Activated CD8-positive, alpha-beta memory T cell treated with anti-CD3 and anti-CD28 coated beads, Interleukin-2, amount 10 ng/mL, durations not matched to agents 7 days and 5 days (primary cell): Measurements from ENCODE around the gene DDAH2. TPM values are rescaled to one million over a fixed set of nuclear protein-coding genes. Genes with fewer than 3 reads are reported as not detected.

Source experiments
- ATAC-seq: fragments of 150-1000 bp; cut with Tn5 transposase; one replicate; pipeline ENCODE4 v1.10.0; 2021; ENCODE audit warnings: moderate library complexity
- CTCF ChIA-PET: fragments of 350-600 bp; sonication (Branson Sonifier 250); formaldehyde crosslinking; loops from one replicate; lab custom pipeline; 2021; ENCODE audit warnings: antibody characterized with exemption; lab: Charles Lee
- DNase-seq: peaks from one replicate; pipeline ENCODE4 v3.0.0-alpha.2; 2020
- H3K27ac Mint-ChIP-seq: one replicate; pipeline ENCODE4 v1.8.0; 2021; ENCODE audit warnings: mild to moderate bottlenecking, mixed read lengths
- H3K27me3 Mint-ChIP-seq: one replicate; pipeline ENCODE4 v1.8.0; 2021; ENCODE audit warnings: mixed read lengths
- H3K36me3 Mint-ChIP-seq: one replicate; pipeline ENCODE4 v1.8.0; 2021; ENCODE audit warnings: mild to moderate bottlenecking, mixed read lengths
- H3K4me1 Mint-ChIP-seq: one replicate; pipeline ENCODE4 v1.8.0; 2021; ENCODE audit warnings: mixed read lengths
- H3K4me3 Mint-ChIP-seq: one replicate; pipeline ENCODE4 v1.8.0; 2021; ENCODE audit warnings: mild to moderate bottlenecking, moderate library complexity, mixed read lengths
- H3K9me3 Mint-ChIP-seq: one replicate; pipeline ENCODE4 v1.8.0; 2022; ENCODE audit warnings: low read depth, mixed read lengths
- total RNA-seq, 2 experiments: library from RNA; stranded (reverse); gene quantifications; one replicate each; pipeline ENCODE4 v1.2.3, GENCODE V29; 2021

The DDAH2 gene
- total RNA-seq, 2 experiments from 2014 or later: 13.6 to 23.4 TPM

DNA sequence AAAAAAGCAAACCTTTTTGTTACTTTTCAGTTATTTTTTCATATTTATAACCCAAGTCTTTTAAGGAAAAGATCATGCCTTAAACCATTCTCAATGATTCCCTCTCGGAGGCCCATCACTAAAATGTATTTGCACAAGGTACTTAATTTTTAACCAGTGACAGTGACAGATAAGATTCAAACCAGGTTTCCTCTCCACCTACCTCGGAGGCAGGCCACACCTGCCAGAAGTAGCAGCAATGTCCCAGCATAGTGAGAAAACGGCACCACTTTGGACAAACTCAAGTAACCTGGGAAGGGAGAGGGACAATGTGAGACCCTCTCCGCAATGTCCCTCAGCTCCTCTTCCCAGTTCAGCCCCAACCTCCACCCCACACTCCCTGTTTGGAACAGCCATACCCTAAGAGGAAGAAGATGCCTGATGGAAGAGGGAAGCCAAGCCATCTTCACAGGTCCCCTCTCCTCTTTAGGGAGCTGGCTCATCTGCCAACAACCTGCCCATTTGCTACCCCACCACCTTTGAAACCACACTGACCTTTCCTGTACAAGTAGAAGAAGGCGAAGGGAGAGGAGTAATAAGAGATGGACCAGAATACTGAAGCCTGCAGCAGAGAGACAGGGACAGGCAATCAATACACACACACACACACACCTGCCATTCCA, 28.2 kb downstream of the DDAH2 start:
- CTCF ChIA-PET: interaction anchor here (1.6 kb wide), 1 partner anchor 20 kb away, joined by 4 read pairs; the partner anchor contains the start of gene LY6G5C
- H3K4me3 Mint-ChIP-seq: peak overlapping the region; percentile 19
- peaks cover 25% of the 10 kb centered on the region for H3K36me3 Mint-ChIP-seq

DNA sequence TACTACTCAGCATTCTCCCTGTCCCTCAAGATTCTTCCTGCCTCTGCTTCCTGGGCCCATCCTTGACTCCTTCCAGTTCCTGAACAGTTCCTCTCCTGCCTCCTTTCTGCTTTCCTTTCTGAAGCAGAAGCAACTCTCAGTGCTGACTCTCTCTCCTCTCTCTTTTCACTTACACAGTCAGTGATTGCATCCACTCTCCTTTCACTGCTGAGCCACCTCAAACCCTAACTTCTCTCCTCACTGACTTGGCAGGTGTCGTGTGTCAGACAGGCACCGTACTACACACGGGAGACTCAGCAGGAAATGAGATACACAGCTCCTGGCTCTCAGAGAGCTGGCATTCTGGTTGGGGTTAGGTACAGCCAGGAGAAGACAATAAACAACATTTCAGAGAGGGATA, 31.5 kb downstream of the DDAH2 start:
- CTCF ChIA-PET: no interaction called here
- peaks cover 31% of the 10 kb centered on the region for H3K4me1 Mint-ChIP-seq
- no peaks in the 10 kb centered on the region for H3K9me3 Mint-ChIP-seq
- H3K4me3 Mint-ChIP-seq: no peak overlapping the region
- peaks cover 30% of the 10 kb centered on the region for H3K36me3 Mint-ChIP-seq
- no peak for DNase-seq
- no peaks in the 10 kb centered on the region for H3K27me3 Mint-ChIP-seq
- peak; percentile 37 for ATAC-seq
- H3K27ac Mint-ChIP-seq: peak overlapping the region; percentile 69

More for the DNA sequence above, 28.2 kb downstream of the DDAH2 start:
- peaks cover 39% of the 10 kb centered on the region for H3K4me1 Mint-ChIP-seq
- no peaks in the 10 kb centered on the region for H3K27me3 Mint-ChIP-seq
- ATAC-seq (no peak), DNase-seq (no peak)
- H3K9me3 Mint-ChIP-seq: no peaks in the 10 kb centered on the region
- peak overlapping the region; percentile 50 for H3K27ac Mint-ChIP-seq

DNA sequence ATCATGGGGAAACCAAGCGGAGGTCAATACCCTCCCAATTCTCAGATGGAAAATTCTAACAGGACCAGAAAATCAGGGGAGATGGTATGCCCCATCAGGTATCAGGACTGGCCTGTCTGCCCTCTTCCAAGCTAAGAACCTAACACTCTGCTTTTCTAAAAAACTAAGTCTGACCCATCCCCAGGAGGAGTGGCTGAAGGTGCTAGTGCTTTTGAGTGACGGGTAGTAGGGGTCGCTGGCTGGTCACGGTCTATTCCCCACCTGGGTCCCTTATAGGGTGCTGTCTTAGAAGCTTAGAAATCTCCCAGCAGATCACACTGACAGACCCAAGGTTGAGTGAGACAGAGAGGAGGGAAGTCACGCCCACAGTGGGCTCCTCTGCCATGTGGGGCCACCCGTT, 35.6 kb downstream of the DDAH2 start:
- Mint-ChIP-seq H3K27ac (no peak overlapping the region), H3K36me3 (peaks cover 28% of the 10 kb centered on the region), H3K4me3 (no peak overlapping the region), H3K9me3 (no peaks in the 10 kb centered on the region), H3K27me3 (no peaks in the 10 kb centered on the region), H3K4me1 (peaks cover 8% of the 10 kb centered on the region)
- no peak for DNase-seq
- no peak for ATAC-seq
- CTCF ChIA-PET: interaction anchor here (1.2 to 1.6 kb wide), 2 partner anchors 10 to 45 kb away, joined by 3 to 4 read pairs; partner anchors contain the start of gene ABHD16A

DNA sequence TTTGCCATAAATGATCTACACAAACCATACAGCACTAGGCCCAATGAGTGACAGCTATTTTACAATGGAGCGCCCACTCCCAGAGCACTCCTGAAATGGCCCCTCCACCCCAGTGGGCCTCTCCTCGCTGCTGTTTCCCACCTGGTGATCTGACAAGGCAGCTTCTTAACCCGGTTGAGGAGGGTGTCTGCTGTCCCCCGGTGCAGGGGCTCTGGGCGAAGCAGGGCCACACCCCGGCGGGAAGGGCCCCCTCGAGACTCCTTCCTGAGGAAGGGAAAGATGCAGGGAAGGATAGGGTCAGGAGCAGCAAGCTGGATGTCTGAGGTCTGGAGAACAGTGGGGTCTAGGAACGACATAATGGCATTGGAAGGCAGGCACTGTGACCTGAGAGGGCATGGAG, 36.2 kb downstream of the DDAH2 start:
- H3K36me3 Mint-ChIP-seq: peaks cover 26% of the 10 kb centered on the region
- no peak for DNase-seq
- H3K27ac Mint-ChIP-seq: no peak overlapping the region
- H3K9me3 Mint-ChIP-seq: no peaks in the 10 kb centered on the region
- no peak overlapping the region for H3K4me3 Mint-ChIP-seq
- peaks cover 6% of the 10 kb centered on the region for H3K4me1 Mint-ChIP-seq
- no peaks in the 10 kb centered on the region for H3K27me3 Mint-ChIP-seq
- ATAC-seq: no peak
- CTCF ChIA-PET: interaction anchor here (0.6 to 1.6 kb wide), 3 partner anchors 11 to 137 kb away, joined by 3 to 4 read pairs (median 3); partner anchors contain the start of gene ABHD16A

DNA sequence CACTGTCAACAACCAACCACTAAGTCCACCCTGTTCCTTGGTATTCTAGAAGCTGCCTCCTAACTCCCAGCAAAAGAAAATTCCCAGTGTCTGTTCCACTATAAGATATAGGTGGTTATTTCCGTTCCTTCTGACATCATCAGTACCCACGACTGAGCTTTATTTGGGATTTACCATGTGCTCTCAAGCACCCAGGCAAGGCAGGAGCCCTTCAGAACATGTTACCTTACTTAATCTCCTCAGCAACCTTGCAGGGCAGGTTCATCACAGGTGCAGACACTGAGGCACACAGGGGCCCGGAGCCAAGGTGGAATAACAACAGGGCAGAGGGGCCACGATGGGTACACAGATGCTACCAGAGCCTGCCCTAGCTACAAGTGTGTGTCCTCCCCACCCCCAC, 36.7 kb downstream of the DDAH2 start:
- CTCF ChIA-PET: interaction anchor here (0.6 to 1.5 kb wide), 2 partner anchors 19 to 138 kb away, joined by 3 read pairs; no protein-coding TSS in a partner anchor
- Mint-ChIP-seq H3K4me3 (no peak overlapping the region), H3K27me3 (no peaks in the 10 kb centered on the region), H3K27ac (no peak overlapping the region), H3K36me3 (peaks cover 25% of the 10 kb centered on the region), H3K9me3 (no peaks in the 10 kb centered on the region), H3K4me1 (peaks cover 1% of the 10 kb centered on the region)
- DNase-seq: no peak
- no peak for ATAC-seq

DNA sequence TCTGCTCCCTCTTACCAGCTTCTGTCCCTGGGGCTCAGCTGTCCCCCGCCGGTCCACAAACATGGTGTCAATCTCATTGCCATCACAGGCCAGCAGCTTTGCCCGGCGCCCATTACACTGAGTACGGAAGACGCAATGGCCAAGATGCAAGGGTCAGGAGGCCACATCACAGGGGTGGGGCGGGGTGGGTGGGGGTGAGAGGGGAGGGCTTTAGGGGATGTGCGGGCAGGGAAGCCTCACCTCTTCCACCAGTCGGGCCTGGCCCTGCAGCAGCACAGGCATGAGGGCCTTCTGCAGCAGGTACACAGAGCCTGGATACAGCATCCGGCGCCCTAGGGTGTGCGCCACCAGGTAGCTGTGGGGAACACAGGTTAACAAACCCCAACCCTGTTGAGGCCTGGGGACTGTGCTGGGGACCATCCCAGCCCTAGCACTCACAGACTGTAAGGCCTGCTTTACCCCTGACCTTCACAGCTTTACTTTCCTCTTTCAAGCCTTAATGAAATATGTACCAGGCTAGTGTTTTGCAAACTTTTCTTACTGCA, 37.5 kb downstream of the DDAH2 start:
- CTCF ChIA-PET: interaction anchor here (1.0 to 2.1 kb wide), 3 partner anchors 10 to 100 kb away, joined by 3 to 6 read pairs (median 4); partner anchors contain the start of gene LY6G5C
- Mint-ChIP-seq H3K4me1 (no peaks in the 10 kb centered on the region), H3K27me3 (no peaks in the 10 kb centered on the region), H3K27ac (no peak overlapping the region), H3K9me3 (no peaks in the 10 kb centered on the region), H3K4me3 (no peak overlapping the region), H3K36me3 (peaks cover 20% of the 10 kb centered on the region)
- ATAC-seq (no peak), DNase-seq (no peak)

DNA sequence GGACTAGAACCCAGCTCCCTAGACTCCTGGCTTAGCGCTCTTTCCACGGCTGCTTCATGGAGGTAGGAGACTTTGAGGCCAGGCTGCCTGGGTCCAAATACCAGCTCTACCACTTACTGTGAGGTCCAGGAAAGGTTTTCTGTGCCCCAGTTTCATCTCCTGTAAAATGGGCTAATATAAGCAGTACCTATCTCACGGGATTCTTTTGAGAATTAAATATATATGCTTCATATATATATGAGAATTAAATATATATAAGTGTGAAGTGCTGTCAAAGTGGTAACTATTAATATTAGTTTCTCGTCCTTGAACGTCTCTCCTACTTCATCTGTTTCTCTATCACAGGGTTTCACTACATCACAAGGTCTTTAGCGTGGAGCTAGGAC, 38.0 kb downstream of the DDAH2 start:
- CTCF ChIA-PET: interaction anchor here (1.0 to 2.1 kb wide), 2 partner anchors 10 to 100 kb away, joined by 4 to 6 read pairs; partner anchors contain the start of gene LY6G5C
- Mint-ChIP-seq H3K36me3 (peaks cover 18% of the 10 kb centered on the region), H3K9me3 (no peaks in the 10 kb centered on the region), H3K4me1 (no peaks in the 10 kb centered on the region), H3K4me3 (no peak overlapping the region), H3K27ac (no peak overlapping the region), H3K27me3 (no peaks in the 10 kb centered on the region)
- no peak for DNase-seq
- ATAC-seq: no peak

DNA sequence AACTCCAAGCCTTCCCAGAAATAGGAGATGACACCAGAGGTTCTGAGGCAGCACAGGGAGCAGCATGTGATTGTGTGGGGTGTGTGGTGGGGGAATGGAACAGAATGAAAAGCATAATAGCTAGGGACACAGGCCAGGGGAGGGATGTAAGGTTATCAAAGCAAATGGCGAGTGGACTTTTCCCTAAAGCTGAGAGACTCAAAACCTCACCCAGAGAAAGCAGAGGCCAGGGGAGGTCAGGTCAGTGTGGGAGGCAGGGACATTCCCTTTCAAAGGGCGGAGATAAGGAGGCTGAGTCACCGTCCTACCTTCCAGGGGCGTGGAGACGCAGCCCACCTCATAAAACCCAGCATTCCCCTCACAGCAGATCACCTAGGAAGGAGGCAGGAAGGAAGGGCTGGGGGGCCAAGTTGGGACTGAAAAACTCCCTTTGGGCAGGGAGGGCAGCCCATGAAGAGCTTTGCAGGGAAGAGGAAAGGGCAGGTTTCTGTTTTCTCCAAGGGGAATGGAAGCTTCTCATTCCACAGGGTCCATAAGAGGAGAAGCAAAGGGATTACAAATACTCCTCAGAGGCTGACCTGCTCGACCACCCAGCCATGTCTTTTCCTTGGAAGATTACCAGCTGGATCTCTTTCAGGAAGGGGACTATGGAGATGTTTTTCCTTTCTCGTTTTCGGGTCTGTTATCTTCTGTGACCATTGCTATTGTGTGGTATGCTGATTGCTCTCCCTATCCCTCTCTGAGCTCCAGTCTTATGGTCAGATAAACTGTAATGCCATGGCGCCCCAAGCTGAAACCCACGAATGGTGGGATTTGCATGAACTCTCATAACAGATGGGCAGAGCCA, 38.6 kb downstream of the DDAH2 start:
- no peaks in the 10 kb centered on the region for H3K27me3 Mint-ChIP-seq
- no peak for DNase-seq
- H3K36me3 Mint-ChIP-seq: peaks cover 18% of the 10 kb centered on the region
- H3K27ac Mint-ChIP-seq: no peak overlapping the region
- no peaks in the 10 kb centered on the region for H3K9me3 Mint-ChIP-seq
- no peak overlapping the region for H3K4me3 Mint-ChIP-seq
- CTCF ChIA-PET: interaction anchor here (1.0 to 2.1 kb wide), 3 partner anchors 9 to 101 kb away, joined by 3 to 6 read pairs (median 4); partner anchors contain the start of gene LY6G5C
- no peaks in the 10 kb centered on the region for H3K4me1 Mint-ChIP-seq
- ATAC-seq: no peak

DNA sequence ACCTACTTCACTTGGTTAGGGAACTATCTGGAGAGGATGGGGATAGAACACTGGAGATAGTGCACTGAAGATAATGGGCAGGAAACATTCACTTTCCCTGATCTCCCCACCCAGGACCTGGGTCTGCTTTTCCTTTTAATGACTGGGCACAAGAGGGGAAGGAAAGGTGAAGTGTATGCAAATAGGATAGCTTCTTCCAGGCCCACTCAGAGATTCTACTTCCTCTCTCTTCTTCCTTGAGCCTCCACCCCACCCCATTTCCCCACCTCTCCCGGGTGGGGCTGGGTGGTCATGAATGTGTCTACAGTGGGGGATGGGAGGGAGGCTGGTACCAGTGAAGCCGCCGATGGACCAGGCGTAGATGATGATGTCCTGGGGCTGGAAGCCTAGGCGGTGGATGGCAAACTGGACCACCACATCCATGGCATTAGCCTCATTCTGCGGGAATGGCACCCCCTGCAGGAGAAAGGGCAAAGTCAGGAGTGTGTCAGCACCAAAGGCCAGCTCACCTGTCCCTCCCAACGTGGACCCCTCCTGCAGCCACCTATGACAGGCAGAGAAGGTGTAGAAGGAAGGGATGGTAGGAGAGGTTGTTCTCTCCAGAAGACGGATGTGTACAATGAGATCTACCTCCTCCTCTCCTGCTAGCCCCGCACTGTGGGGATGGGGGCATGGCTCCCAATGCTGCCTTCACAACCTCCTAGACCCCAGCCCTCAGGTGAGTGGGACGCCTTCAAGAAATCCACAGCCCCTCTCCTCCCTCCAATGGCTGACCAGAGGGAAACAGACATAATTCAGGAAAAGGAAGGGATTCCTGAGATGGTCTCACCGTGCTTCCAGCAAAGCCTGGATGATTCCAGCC, 39.6 kb downstream of the DDAH2 start:
- H3K36me3 Mint-ChIP-seq: peaks cover 14% of the 10 kb centered on the region
- ATAC-seq (peak; percentile 53), DNase-seq (no peak)
- no peaks in the 10 kb centered on the region for H3K4me1 Mint-ChIP-seq
- no peaks in the 10 kb centered on the region for H3K9me3 Mint-ChIP-seq
- H3K27ac Mint-ChIP-seq: no peak overlapping the region
- CTCF ChIA-PET: interaction anchor here (1.4 to 2.1 kb wide), 2 partner anchors 8 to 67 kb away, joined by 3 to 6 read pairs; partner anchors contain the start of gene LY6G5C
- H3K27me3 Mint-ChIP-seq: no peaks in the 10 kb centered on the region
- no peak overlapping the region for H3K4me3 Mint-ChIP-seq

DNA sequence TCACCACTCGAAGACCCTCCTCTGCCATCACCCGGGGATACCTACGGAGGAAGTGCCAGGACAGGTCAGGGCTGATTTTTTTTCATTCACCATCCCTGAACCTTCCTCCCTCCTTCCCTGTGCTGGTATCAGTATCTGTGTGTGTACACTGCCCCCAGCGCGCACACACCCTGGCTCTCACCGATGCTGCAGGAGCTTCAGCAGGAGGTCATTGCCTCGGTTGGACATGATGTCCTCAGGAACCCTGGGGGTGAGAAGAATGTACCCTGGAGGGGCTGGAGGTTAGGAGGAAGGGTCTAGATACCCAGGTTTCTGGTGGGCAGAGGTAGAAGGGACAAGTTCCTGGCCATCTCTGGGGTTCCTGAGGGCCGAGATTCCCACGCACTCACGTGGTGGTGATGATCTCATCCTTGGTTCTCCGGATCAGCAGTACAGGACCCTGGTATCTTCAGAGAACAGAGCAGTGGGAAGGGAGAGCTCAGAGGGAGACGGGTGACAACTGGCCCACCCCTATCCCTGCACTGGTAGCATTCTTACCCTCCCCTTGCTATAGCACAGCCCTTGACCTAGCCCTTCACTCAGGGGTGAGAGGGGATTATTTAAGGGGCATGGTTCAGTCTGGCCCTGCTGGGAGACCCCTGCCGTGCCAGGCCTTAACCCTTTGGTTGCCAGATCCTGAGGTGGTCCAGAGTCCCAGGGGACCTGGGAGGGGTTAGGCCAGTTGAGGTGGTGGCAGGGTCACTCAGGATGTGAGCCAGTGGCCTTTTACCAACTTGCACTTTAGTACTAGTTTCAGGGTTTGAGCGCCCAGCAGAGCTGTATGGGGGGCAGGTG, 41.0 kb downstream of the DDAH2 start:
- Mint-ChIP-seq H3K27ac (no peak overlapping the region), H3K9me3 (no peaks in the 10 kb centered on the region), H3K27me3 (no peaks in the 10 kb centered on the region), H3K36me3 (peaks cover 14% of the 10 kb centered on the region), H3K4me3 (no peak overlapping the region), H3K4me1 (no peaks in the 10 kb centered on the region)
- DNase-seq: no peak
- ATAC-seq: no peak
- CTCF ChIA-PET: interaction anchor here (1.5 kb wide), 1 partner anchor 51 kb away, joined by 3 read pairs; no protein-coding TSS in a partner anchor

DNA sequence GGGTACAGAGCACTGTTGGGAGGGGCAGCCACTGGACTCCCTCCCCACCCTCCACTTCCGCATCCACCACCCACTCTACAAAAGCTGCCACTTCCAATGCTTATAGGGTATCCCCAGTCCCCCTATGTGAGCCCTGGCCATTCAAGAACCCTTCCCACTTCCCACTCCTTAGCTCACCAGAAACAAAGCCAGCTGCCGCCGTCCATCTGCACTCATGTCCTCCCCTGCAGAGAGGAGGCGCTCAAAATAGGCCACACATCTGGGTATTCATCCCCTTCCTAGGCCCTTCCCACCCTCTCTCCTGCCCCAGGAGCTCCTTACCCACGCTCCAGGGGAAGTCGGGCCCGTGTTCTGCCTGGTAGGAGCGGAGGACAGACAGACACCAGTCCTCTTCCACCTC, 41.8 kb downstream of the DDAH2 start:
- Mint-ChIP-seq H3K9me3 (no peaks in the 10 kb centered on the region), H3K27ac (no peak overlapping the region), H3K27me3 (no peaks in the 10 kb centered on the region), H3K36me3 (peaks cover 12% of the 10 kb centered on the region), H3K4me3 (no peak overlapping the region), H3K4me1 (no peaks in the 10 kb centered on the region)
- CTCF ChIA-PET: interaction anchor here (1.5 kb wide), 1 partner anchor 52 kb away, joined by 3 read pairs; no protein-coding TSS in a partner anchor
- DNase-seq: no peak
- ATAC-seq: no peak

DNA sequence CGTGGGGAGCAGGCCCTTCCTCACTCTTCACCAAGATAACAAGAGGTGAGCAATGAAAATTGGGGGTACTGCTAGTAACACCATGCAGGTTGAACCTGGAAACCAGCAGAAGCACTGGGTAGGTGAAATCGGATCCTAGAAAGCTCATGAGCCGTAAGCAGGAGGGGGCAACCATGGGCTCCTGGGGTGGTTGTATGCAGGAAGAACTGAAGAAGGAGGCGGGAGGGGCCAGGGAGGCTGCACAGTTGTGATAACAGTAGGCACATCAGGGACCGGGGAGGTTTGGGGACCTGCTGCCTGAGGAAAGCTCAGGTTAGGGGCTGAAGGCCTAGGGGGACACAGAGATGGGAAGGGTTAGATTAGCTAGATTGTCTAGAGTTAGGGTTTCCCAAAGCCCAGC, 42.6 kb downstream of the DDAH2 start:
- no peak for DNase-seq
- Mint-ChIP-seq H3K4me3 (no peak overlapping the region), H3K4me1 (peaks cover 2% of the 10 kb centered on the region), H3K27ac (no peak overlapping the region), H3K36me3 (peaks cover 10% of the 10 kb centered on the region), H3K9me3 (no peaks in the 10 kb centered on the region), H3K27me3 (no peaks in the 10 kb centered on the region)
- no peak for ATAC-seq
- CTCF ChIA-PET: interaction anchor here (1.5 kb wide), 1 partner anchor 52 kb away, joined by 3 read pairs; no protein-coding TSS in a partner anchor
